Renal cortical epithelial cell (primary cell): Measurements from ENCODE around the gene FAM170A. TPM values are rescaled to one million over a fixed set of nuclear protein-coding genes. Genes with fewer than 3 reads are reported as not detected.

ENCODE experiments used
- DNase-seq: peaks from one replicate; pipeline ENCODE4 v3.0.0-alpha.2; 2011; ENCODE audit warnings: low read depth
- total RNA-seq: library from RNA; depleted of rRNA; stranded (reverse); fragments of >200 nt; gene quantifications from 2 replicates; pipeline ENCODE4 v1.2.3, GENCODE V29; 2014

The FAM170A gene
- not detected in 2 replicates for total RNA-seq

- no peak for DNase-seq
These were observed at the start of gene FAM170A for GRCh38 chr5:119629339-119629738. Gene FAM170A, plus strand, starts transcription at chr5:119629558. Its CDS starts 211 bp downstream, at chr5:119629769.

GRCh38 chr5:119582987-119583386, 46.4 kb upstream of the FAM170A start:
- DNase-seq = no peak

GRCh38 chr5:119583684-119584083, 45.7 kb upstream of the FAM170A start:
- DNase-seq = peak; percentile 15

- DNase-seq = no peak
These were observed 33.3 kb upstream of the FAM170A start for GRCh38 chr5:119596046-119596445.

GRCh38 chr5:119597728-119598298, 31.5 kb upstream of the FAM170A start:
- no peak for DNase-seq

- DNase-seq = peak; percentile 2
These were observed 15.4 kb upstream of the FAM170A start for GRCh38 chr5:119613937-119614336.

- DNase-seq = no peak
These were observed 14.5 kb upstream of the FAM170A start for GRCh38 chr5:119614838-119615237.

GRCh38 chr5:119626086-119626485, 3.3 kb upstream of the FAM170A start:
- DNase-seq = no peak

GRCh38 chr5:119630752-119631440, 1.5 kb downstream of the FAM170A start:
- DNase-seq = no peak

GRCh38 chr5:119631660-119632059, 2.3 kb downstream of the FAM170A start:
- no peak for DNase-seq

- DNase-seq = no peak
These were observed 22.1 kb downstream of the FAM170A start for GRCh38 chr5:119651486-119651885.

- DNase-seq = peak; percentile 55
These were observed 25.7 kb downstream of the FAM170A start for GRCh38 chr5:119655061-119655460.

- DNase-seq = peak; percentile 3
These were observed 26.7 kb downstream of the FAM170A start for GRCh38 chr5:119656023-119656422.

GRCh38 chr5:119666542-119666941, 37.2 kb downstream of the FAM170A start:
- no peak for DNase-seq

- DNase-seq = no peak
These were observed 49.1 kb downstream of the FAM170A start for GRCh38 chr5:119678351-119679028.

- no peak for DNase-seq
These were observed 50.7 kb downstream of the FAM170A start for GRCh38 chr5:119680080-119680479.

- no peak for DNase-seq
These were observed 52.4 kb downstream of the FAM170A start for GRCh38 chr5:119681734-119682133.

GRCh38 chr5:119682372-119682771, 53.0 kb downstream of the FAM170A start:
- DNase-seq = no peak

Other genes starting within 250 kb of the FAM170A start
- 225 and 259 TPM in 2 replicates for gene HSD17B4, start 177.1 kb upstream of the FAM170A start, total RNA-seq